Brain microvascular endothelial cell (primary cell): ENCODE results near the gene ELMO1.

ENCODE experiments used
- DNase-seq: peaks from one replicate; pipeline ENCODE4 v3.0.0-alpha.2; 2020
- H3K27ac ChIP-seq: fragments of 250-450 bp; sonication (Bioruptor Pico); 2 replicates; pipeline ENCODE4 v1.5.1; 2020; ENCODE audit warnings: mild to moderate bottlenecking, moderate library complexity
- H3K27me3 ChIP-seq: fragments of 250-450 bp; sonication (Bioruptor Pico); replicated peaks from 2 replicates; pipeline ENCODE4 v1.5.1; 2020; ENCODE audit warnings: mild to moderate bottlenecking
- H3K36me3 ChIP-seq: fragments of 250-450 bp; sonication (Bioruptor Pico); replicated peaks from 2 replicates; pipeline ENCODE4 v1.5.1; 2020; ENCODE audit warnings: mild to moderate bottlenecking
- H3K4me3 ChIP-seq: 2 replicates; pipeline ENCODE4 v1.5.1; 2011; ENCODE audit warnings: low read depth, mild to moderate bottlenecking, control low read depth, low read length, moderate library complexity
- CTCF ChIP-seq: IDR thresholded peaks from 2 replicates; pipeline ENCODE4 v1.5.1; 2011; ENCODE audit warnings: low read depth, mild to moderate bottlenecking, moderate library complexity, low read length, control low read depth, inconsistent platforms; ENCODE audit errors: missing control alignments
- in situ Hi-C: cut with HindIII; loops from 2 replicates; pipeline ENCODE4 v1.10.0; 2017; ENCODE audit warnings: low sequenced_read_pairs, low pct_ligation_motif_present

Gene ELMO1

GRCh38 chr7:37395618-37396259 is 52.9 kb downstream of the ELMO1 start:
- no peak for TF ChIP-seq CTCF
- in situ Hi-C loops, result no loop called here
- no peak for DNase-seq
- Histone ChIP-seq H3K36me3 (no peaks in the 10 kb centered on the region), H3K27me3 (no peaks in the 10 kb centered on the region), H3K4me3 (no peak overlapping the region), H3K27ac (no peak overlapping the region)

- DNase-seq, result no peak
- in situ Hi-C loops, result no loop called here
- H3K27ac ChIP-seq, result no peak overlapping the region
- TF ChIP-seq CTCF, result no peak
- H3K4me3 ChIP-seq, result no peak overlapping the region
- no peaks in the 10 kb centered on the region for H3K36me3 ChIP-seq
- no peaks in the 10 kb centered on the region for H3K27me3 ChIP-seq
Observed at GRCh38 chr7:37394158-37394557, 54.5 kb downstream of the ELMO1 start.

- DNase-seq, result no peak
- no peaks in the 10 kb centered on the region for H3K36me3 ChIP-seq
- no peak overlapping the region for H3K27ac ChIP-seq
- no peak overlapping the region for H3K4me3 ChIP-seq
- no peak for TF ChIP-seq CTCF
- no peaks in the 10 kb centered on the region for H3K27me3 ChIP-seq
- in situ Hi-C loops, result no loop called here
Observed at GRCh38 chr7:37393476-37393875, 55.2 kb downstream of the ELMO1 start.

GRCh38 chr7:37392673-37393017 is 56.0 kb downstream of the ELMO1 start:
- Histone ChIP-seq H3K36me3 (no peaks in the 10 kb centered on the region), H3K27me3 (no peaks in the 10 kb centered on the region), H3K27ac (no peak overlapping the region), H3K4me3 (no peak overlapping the region)
- DNase-seq, result no peak
- in situ Hi-C loops, result no loop called here
- no peak for TF ChIP-seq CTCF

- in situ Hi-C loops, result no loop called here
- Histone ChIP-seq H3K27ac (no peak overlapping the region), H3K27me3 (no peaks in the 10 kb centered on the region), H3K4me3 (no peak overlapping the region), H3K36me3 (no peaks in the 10 kb centered on the region)
- TF ChIP-seq CTCF, result no peak
- DNase-seq, result no peak
Observed at GRCh38 chr7:37391791-37392672, 56.6 kb downstream of the ELMO1 start.
